ENCODE data around the gene DLST.

DLST gene

GRCh38 chr14:74898694-74899093 lies 17.0 kb downstream of the DLST start:
- no peak for DNase-seq

GRCh38 chr14:74902941-74903705 lies 21.4 kb downstream of the DLST start:
- no peak for DNase-seq

GRCh38 chr14:74904635-74905503 lies 23.2 kb downstream of the DLST start:
- no peak for DNase-seq

- peak; percentile 81 for DNase-seq
Measured at GRCh38 chr14:74905595-74906142, 24.0 kb downstream of the DLST start.

GRCh38 chr14:74906925-74907521 lies 25.3 kb downstream of the DLST start:
- DNase-seq, result no peak

GRCh38 chr14:74907744-74908143 lies 26.0 kb downstream of the DLST start:
- DNase-seq, result no peak

- DNase-seq, result no peak
Measured at GRCh38 chr14:74908861-74909341, 27.2 kb downstream of the DLST start.

- no peak for DNase-seq
Measured at GRCh38 chr14:74909501-74909900, 27.8 kb downstream of the DLST start.

GRCh38 chr14:74909911-74910310 lies 28.2 kb downstream of the DLST start:
- DNase-seq, result no peak

GRCh38 chr14:74910556-74910955 lies 28.8 kb downstream of the DLST start:
- DNase-seq, result no peak

- DNase-seq, result no peak
Measured at GRCh38 chr14:74911221-74911620, 29.5 kb downstream of the DLST start.

- no peak for DNase-seq
Measured at GRCh38 chr14:74911704-74912103, 30.0 kb downstream of the DLST start.

GRCh38 chr14:74912111-74912510 lies 30.4 kb downstream of the DLST start:
- no peak for DNase-seq

GRCh38 chr14:74912801-74913200 lies 31.1 kb downstream of the DLST start:
- DNase-seq, result no peak

GRCh38 chr14:74913393-74913910 lies 31.7 kb downstream of the DLST start:
- no peak for DNase-seq

- no peak for DNase-seq
Measured at GRCh38 chr14:74913986-74914573, 32.4 kb downstream of the DLST start.

GRCh38 chr14:74915426-74915825 lies 33.7 kb downstream of the DLST start:
- DNase-seq, result no peak

- no peak for DNase-seq
Measured at GRCh38 chr14:74915826-74916225, 34.1 kb downstream of the DLST start.

- DNase-seq, result no peak
Measured at GRCh38 chr14:74917178-74917543, 35.4 kb downstream of the DLST start.

GRCh38 chr14:74917646-74918081 lies 35.9 kb downstream of the DLST start:
- no peak for DNase-seq

GRCh38 chr14:74918380-74918779 lies 36.7 kb downstream of the DLST start:
- no peak for DNase-seq

GRCh38 chr14:74919421-74920165 lies 37.9 kb downstream of the DLST start:
- no peak for DNase-seq

Data from activated T-cell treated with anti-CD3 and anti-CD28 coated beads for 4 hours (primary cell).